SK-N-MC (cell line): Measurements from ENCODE around the gene KCNH1.

Source experiments
- DNase-seq: peaks from one replicate; pipeline ENCODE4 v3.0.0-alpha.2; 2011; ENCODE audit warnings: low read depth, low spot score
- H3K27ac ChIP-seq: fragments of 200-600 bp; sonication (generic); 2 replicates; pipeline ENCODE4 v1.5.1; 2016; ENCODE audit warnings: mixed run types
- H3K36me3 ChIP-seq: fragments of 200-600 bp; sonication (generic); 2 replicates; pipeline ENCODE4 v1.6.1; 2017; ENCODE audit warnings: antibody characterized with exemption, low read length, mixed read lengths; ENCODE audit not compliant: insufficient read depth
- H3K4me3 ChIP-seq: fragments of 200-600 bp; sonication (generic); 2 replicates; pipeline ENCODE4 v1.5.1; 2016
- H3K9ac ChIP-seq: fragments of 200-600 bp; sonication (generic); 2 replicates; pipeline ENCODE4 v1.8.0; 2017; ENCODE audit warnings: mixed run types, mixed read lengths; ENCODE audit not compliant: insufficient read length
- H3K9me3 ChIP-seq: fragments of 200-600 bp; sonication (generic); 2 replicates; pipeline ENCODE4 v1.6.1; 2017; ENCODE audit warnings: low read depth, mild to moderate bottlenecking, antibody characterized with exemption, low read length, moderate library complexity, mixed read lengths
- EZH2 ChIP-seq: fragments of 200-600 bp; sonication (generic); IDR thresholded peaks from one replicate; pipeline ENCODE4 v1.6.1; 2017; ENCODE audit warnings: antibody characterized with exemption
- FOXP2 ChIP-seq: optimal IDR thresholded peaks from 2 replicates; pipeline ENCODE3; 2011; ENCODE audit warnings: mild to moderate bottlenecking, moderate library complexity; ENCODE audit not compliant: insufficient read depth; ENCODE audit errors: extremely low read length, control extremely low read depth
- POLR2AphosphoS5 ChIP-seq: IDR thresholded peaks from 2 replicates; pipeline ENCODE4 v1.6.1; 2012; ENCODE audit warnings: mild to moderate bottlenecking, low read depth, low read length, borderline replicate concordance

Gene KCNH1

GRCh38 chr1:210949489-210949888 is 184.5 kb downstream of the KCNH1 start:
- H3K9me3 ChIP-seq = no peaks in the 10 kb centered on the region
- no peak overlapping the region for H3K27ac ChIP-seq
- TF ChIP-seq FOXP2 = no peak
- no peak for TF ChIP-seq POLR2AphosphoS5
- TF ChIP-seq EZH2 = no peak
- no peaks in the 10 kb centered on the region for H3K36me3 ChIP-seq
- no peak for DNase-seq
- H3K9ac ChIP-seq = no peak overlapping the region
- no peak overlapping the region for H3K4me3 ChIP-seq

DNA sequence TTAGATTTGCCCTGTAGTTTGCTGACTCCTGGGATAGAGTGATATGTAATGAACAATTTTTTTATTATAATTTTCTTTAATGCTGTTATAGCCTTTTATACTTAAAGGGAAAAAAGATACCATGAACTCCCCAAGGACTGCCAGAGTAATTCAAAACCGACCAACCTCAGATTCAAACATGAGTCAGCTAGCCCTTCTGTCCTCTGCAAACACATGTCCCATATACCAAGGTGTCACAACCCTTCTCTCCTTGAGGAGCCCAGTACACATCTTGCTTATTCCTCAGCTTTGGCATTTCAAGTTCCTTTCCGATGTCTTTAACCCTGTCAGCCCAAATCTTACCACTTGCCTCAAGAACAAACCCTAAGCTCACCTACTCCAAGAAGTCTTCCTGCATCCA is 184.9 kb downstream of the KCNH1 start:
- Histone ChIP-seq H3K9ac (no peak overlapping the region), H3K27ac (no peak overlapping the region), H3K9me3 (no peaks in the 10 kb centered on the region), H3K36me3 (no peaks in the 10 kb centered on the region), H3K4me3 (no peak overlapping the region)
- DNase-seq = no peak
- TF ChIP-seq POLR2AphosphoS5 = no peak

DNA sequence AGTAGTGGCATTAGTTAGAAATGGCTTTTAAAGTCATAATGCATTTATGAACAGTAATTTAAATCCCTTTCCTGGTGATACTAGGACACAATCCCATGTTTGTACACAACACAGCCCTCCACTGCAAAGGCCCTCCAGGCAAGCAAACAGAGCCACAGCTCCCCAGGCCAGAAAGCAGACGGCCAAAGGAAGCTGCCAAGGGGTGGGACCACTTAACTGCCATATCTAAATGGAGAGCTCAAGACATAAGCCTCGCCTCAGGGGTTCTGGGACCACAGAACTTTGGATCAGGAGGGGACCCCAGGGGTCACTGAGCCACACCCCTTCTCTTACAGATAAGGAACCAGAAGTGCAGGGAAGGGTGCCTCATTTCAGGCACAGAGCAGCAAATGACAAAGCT is 189.7 kb downstream of the KCNH1 start:
- Histone ChIP-seq H3K27ac (no peak overlapping the region), H3K36me3 (no peaks in the 10 kb centered on the region), H3K4me3 (no peak overlapping the region), H3K9me3 (no peaks in the 10 kb centered on the region), H3K9ac (no peak overlapping the region)
- TF ChIP-seq EZH2 = no peak
- TF ChIP-seq POLR2AphosphoS5 = no peak
- TF ChIP-seq FOXP2 = no peak
- no peak for DNase-seq

- Histone ChIP-seq H3K36me3 (no peaks in the 10 kb centered on the region), H3K4me3 (no peak overlapping the region), H3K9ac (no peak overlapping the region), H3K9me3 (no peaks in the 10 kb centered on the region), H3K27ac (no peak overlapping the region)
- no peak for TF ChIP-seq EZH2
- no peak for TF ChIP-seq FOXP2
- TF ChIP-seq POLR2AphosphoS5 = no peak
- DNase-seq = no peak
These were observed 191.4 kb downstream of the KCNH1 start for GRCh38 chr1:210942513-210942912.

DNA sequence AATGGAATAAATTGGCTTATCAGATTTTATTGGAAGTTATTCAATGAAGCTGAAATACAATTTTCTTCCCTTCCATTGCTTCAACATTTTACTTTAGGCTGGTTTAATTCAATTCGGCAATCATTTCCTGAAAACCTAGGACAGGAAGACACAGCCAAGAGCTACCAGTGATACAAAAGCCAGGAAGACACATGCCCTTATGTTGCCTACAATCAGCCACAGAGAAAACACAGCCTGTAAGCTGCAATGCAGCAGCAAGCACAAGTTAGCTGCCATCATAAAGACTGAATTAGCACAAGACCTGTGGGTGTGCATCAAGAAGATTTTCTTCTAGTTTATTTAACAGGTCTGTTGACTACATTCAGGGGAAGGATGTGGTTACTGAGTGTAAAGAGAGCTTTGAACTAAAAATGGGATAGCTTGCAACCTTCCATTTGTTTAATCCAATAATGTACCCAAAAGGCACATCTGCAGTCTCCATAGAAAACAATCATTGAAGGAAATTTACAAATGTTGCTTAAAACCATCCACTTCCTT is 193.8 kb downstream of the KCNH1 start:
- H3K9me3 ChIP-seq = no peaks in the 10 kb centered on the region
- DNase-seq = no peak
- no peaks in the 10 kb centered on the region for H3K36me3 ChIP-seq
- no peak overlapping the region for H3K4me3 ChIP-seq
- no peak overlapping the region for H3K9ac ChIP-seq
- no peak for TF ChIP-seq FOXP2
- TF ChIP-seq POLR2AphosphoS5 = no peak
- no peak for TF ChIP-seq EZH2
- H3K27ac ChIP-seq = no peak overlapping the region

DNA sequence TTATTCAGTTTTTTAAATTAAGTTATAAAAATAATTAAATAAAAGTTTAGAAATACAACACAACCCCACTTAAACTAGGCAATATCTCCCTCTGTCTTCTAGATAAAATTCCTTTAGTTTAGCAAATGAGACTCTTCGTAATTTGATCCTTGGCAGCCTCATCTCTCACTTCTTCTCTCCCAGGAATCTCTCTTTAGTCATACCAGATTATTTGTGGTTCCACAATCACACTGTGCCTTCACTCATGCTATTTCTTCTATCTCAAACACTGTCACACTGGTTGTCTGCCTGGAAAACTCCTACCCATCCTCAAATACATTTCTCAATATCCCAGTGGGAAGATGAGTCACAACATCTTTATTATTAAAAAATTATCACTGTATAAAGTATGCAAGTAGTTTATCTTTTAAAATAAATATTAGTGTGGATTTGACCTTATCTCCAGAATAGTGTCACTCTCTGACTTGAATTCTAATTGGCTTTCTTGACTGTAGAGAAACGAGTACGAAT is 195.5 kb downstream of the KCNH1 start:
- no peak for TF ChIP-seq EZH2
- no peak for TF ChIP-seq FOXP2
- TF ChIP-seq POLR2AphosphoS5 = no peak
- Histone ChIP-seq H3K36me3 (no peaks in the 10 kb centered on the region), H3K9ac (no peak overlapping the region), H3K4me3 (no peak overlapping the region), H3K27ac (no peak overlapping the region), H3K9me3 (no peaks in the 10 kb centered on the region)
- DNase-seq = no peak

GRCh38 chr1:210937846-210938245 is 196.1 kb downstream of the KCNH1 start:
- TF ChIP-seq EZH2 (no peak), FOXP2 (no peak), POLR2AphosphoS5 (no peak)
- H3K36me3 ChIP-seq = no peaks in the 10 kb centered on the region
- H3K9me3 ChIP-seq = no peaks in the 10 kb centered on the region
- H3K27ac ChIP-seq = no peak overlapping the region
- DNase-seq = no peak
- H3K4me3 ChIP-seq = no peak overlapping the region
- H3K9ac ChIP-seq = no peak overlapping the region

- no peak for DNase-seq
- no peaks in the 10 kb centered on the region for H3K9me3 ChIP-seq
- H3K27ac ChIP-seq = no peak overlapping the region
- no peak overlapping the region for H3K9ac ChIP-seq
- H3K36me3 ChIP-seq = no peaks in the 10 kb centered on the region
- H3K4me3 ChIP-seq = no peak overlapping the region
- TF ChIP-seq EZH2 (no peak), POLR2AphosphoS5 (no peak), FOXP2 (no peak)
These were observed 198.0 kb downstream of the KCNH1 start for GRCh38 chr1:210935905-210936304.

DNA sequence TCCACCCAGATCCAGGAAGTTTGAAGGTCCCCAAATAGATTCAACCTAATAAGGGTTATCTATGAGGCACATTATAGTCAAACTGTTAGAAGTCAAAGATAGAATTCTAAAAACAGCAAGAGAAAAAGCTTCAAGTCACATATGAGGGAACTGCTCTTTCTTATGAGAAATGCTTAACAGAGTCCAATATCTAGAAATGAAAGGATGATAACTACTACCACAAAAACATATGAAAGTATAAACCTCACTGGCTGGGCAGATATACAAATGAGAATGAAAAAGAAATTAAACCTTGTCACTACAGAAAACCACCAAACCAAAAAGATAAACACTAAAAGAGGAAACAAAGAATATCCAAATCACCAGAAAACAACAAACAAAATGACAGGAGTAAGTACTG is 201.8 kb downstream of the KCNH1 start:
- TF ChIP-seq FOXP2 = no peak
- H3K36me3 ChIP-seq = no peaks in the 10 kb centered on the region
- no peak overlapping the region for H3K9ac ChIP-seq

More for the DNA sequence above, 201.8 kb downstream of the KCNH1 start:
- no peak for DNase-seq
- no peak overlapping the region for H3K27ac ChIP-seq
- no peaks in the 10 kb centered on the region for H3K9me3 ChIP-seq
- H3K4me3 ChIP-seq = no peak overlapping the region
